K562 treated with DMSO at 1 percent for 24 hours (cell line): ENCODE results near the gene CRYGN. TPM values are rescaled to one million over a fixed set of nuclear protein-coding genes. Genes with fewer than 3 reads are reported as not detected.

ENCODE experiments used
- total RNA-seq: library from RNA; unstranded; fragments of 300-600 nt; gene quantifications from 2 replicates; pipeline ENCODE4 v1.2.3, GENCODE V29; 2022; ENCODE audit warnings: low read depth; ENCODE audit not compliant: insufficient read depth

CRYGN gene, protein sequence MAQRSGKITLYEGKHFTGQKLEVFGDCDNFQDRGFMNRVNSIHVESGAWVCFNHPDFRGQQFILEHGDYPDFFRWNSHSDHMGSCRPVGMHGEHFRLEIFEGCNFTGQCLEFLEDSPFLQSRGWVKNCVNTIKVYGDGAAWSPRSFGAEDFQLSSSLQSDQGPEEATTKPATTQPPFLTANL
- 0.14 TPM in 1 of 2 replicates, not detected in the other for total RNA-seq

DNA sequence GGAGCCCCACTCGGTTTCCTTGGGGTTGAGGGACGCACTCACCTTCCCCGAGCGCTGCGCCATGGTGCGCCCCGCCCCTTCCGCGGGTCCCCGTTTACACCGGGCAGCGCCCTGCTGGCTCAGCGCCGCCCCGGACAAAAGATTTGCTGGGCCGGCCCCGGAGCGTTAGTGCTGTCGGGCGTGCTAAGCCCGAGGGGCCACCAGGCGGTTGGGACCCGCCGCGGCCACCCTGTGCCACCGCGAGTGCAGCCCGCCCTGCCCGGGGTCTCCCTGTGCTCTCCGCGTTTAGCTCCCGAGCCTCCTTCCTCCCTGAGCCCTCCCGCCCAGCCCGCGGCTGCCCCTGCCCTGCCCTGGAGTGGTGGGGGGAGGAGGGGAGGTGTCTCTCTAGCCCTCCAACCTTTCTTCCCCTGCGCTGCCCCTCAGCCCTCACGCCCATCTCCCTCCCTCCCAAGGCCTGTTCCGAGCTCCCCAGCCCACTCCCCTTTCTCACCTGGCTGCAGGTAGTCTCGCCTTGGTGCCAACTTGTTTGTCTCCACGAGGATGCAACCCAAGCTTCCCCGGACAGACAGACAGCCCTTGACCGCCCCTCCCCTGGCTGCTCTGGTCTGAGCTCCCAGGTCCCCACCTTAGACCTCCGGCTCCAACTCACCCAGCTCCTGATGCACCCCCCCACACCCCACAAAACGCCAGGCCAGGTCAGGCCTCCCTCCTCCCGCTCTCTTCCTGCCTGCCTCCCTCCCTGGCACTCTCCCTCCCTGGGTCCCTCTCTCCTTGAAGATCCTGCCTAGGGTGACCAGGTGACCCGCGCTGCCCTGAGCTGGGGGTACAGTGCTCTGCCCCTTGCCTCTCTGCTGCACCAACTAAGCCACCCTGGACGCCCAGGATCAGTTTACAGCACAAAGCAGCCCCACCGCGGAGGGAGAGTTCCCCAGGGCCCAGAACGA lies at the start of gene CRYGN:
Gene CRYGN (minus strand): TSS at position 287 of the 944 bp plus-strand sequence. CDS start 224 bp downstream, at position 63.

DNA sequence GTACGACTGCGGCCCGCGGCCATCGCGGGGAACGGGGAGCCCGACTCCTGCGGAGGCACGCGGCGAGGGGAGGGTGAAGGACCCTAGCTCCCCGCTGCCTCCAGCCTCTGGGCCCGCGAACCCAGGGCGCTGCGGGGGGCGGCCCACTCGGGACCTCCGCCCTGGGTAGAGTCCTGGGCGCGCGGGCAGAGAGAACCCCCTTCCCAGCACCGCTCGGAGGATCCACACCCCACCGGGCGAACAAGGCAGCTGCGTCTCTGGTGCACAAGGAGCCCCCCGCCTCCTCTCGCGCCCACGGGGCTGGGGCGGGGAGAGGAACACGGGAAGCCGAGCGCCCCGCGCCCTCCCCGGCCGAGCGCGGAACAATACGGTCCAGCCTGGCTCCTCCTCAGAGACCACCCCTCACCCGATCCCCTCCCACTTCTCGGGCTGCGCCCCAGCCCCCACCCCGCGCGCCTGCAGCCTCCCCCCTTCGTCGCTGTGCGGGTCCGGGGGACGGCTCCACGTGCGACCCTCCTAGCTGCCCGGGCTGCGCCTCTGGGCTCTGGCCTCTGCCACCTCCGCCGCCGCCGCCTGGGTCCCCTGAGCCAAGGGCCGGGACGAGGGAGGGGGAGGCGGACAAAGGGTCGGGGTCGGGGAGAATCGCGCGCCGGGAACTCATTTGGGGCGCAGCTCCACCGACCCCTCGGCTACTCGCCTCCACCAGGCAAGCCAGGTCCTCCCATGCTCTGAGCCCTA lies 30.1 kb downstream of the CRYGN start, which contains the start of gene WDR86:
Gene WDR86 (minus strand): TSS at position 372 of the 738 bp plus-strand sequence. CDS start 449 bp downstream, outside the sequence.

Other genes starting within 250 kb of the CRYGN start
- not detected in 2 replicates for gene H2BK1, start 229.7 kb downstream of the CRYGN start, total RNA-seq
- 51.5 and 53.2 TPM in 2 replicates for gene ABCF2, start 212.9 kb downstream of the CRYGN start, total RNA-seq
- 68.6 and 74.9 TPM in 2 replicates for gene CHPF2, start 207.7 kb downstream of the CRYGN start, total RNA-seq
- 1.2 and 4.7 TPM in 2 replicates for gene SMARCD3, start 191.4 kb downstream of the CRYGN start, total RNA-seq
- gene NUB1, start 98.3 kb downstream of the CRYGN start, total RNA-seq: 71.7 and 80.4 TPM in 2 replicates
- gene WDR86, start 30.1 kb downstream of the CRYGN start, total RNA-seq: 0.41 and 0.67 TPM in 2 replicates
- 76.5 and 82.3 TPM in 2 replicates for gene RHEB, start 79.8 kb upstream of the CRYGN start, total RNA-seq